Measurements from ENCODE around the gene CD101. TPM values are rescaled to one million over a fixed set of nuclear protein-coding genes. Genes with fewer than 3 reads are reported as not detected.
"Not testable (repeated sequence)": the region's sequence is repeated elsewhere in the genome, so short reads cannot be mapped to it uniquely, and the experiment has no call there.

The CD101 gene, protein sequence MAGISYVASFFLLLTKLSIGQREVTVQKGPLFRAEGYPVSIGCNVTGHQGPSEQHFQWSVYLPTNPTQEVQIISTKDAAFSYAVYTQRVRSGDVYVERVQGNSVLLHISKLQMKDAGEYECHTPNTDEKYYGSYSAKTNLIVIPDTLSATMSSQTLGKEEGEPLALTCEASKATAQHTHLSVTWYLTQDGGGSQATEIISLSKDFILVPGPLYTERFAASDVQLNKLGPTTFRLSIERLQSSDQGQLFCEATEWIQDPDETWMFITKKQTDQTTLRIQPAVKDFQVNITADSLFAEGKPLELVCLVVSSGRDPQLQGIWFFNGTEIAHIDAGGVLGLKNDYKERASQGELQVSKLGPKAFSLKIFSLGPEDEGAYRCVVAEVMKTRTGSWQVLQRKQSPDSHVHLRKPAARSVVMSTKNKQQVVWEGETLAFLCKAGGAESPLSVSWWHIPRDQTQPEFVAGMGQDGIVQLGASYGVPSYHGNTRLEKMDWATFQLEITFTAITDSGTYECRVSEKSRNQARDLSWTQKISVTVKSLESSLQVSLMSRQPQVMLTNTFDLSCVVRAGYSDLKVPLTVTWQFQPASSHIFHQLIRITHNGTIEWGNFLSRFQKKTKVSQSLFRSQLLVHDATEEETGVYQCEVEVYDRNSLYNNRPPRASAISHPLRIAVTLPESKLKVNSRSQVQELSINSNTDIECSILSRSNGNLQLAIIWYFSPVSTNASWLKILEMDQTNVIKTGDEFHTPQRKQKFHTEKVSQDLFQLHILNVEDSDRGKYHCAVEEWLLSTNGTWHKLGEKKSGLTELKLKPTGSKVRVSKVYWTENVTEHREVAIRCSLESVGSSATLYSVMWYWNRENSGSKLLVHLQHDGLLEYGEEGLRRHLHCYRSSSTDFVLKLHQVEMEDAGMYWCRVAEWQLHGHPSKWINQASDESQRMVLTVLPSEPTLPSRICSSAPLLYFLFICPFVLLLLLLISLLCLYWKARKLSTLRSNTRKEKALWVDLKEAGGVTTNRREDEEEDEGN
- total RNA-seq (2014; rRNA removed; shearing (Covaris generic)): 0.03 and 0.06 TPM in 2 replicates
- polyA plus RNA-seq (2015; cell fraction: cytosol; rRNA removed): 0.09 and 0.52 TPM in 2 replicates
- 0.87 and 1.1 TPM in 2 replicates for polyA plus RNA-seq (2015; cell fraction: nucleus; rRNA removed)

DNA sequence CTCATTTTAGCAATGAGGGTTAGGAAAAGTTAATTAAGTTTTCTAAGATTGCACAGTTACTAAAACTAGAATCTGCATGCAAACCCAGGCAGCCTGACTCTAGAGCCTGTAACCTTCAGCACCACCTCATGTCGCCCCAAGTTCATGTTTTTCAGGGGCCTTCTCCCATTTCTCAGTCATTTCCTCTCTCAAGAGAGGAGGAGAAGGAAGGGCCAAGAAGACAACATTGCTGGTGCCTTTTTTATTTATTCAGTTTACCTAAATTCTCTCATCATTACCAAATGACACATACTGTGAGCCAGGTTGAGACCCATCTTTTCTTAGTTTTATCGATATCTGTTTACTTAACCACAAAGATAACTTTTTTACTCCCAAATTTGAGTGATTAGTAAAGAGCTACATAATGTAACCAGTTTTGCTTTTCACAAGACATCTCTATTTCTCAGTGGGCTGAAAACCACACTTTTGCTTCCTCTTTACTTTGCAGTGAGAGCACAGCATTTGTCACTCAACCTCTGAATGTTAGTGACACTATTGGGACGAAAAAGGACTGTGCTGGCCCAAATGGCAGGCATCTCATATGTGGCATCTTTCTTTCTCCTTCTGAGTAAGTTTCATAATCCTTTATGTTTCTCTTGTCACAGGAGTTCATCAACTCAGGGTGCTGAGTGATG, at the start of gene CD101:
TSS of gene CD101 (plus strand) at position 507 of the 674 bp plus-strand sequence. CDS start at position 565, 58 bp downstream.
- DNase-seq (ENCODE audit: low read depth): no peak

DNA sequence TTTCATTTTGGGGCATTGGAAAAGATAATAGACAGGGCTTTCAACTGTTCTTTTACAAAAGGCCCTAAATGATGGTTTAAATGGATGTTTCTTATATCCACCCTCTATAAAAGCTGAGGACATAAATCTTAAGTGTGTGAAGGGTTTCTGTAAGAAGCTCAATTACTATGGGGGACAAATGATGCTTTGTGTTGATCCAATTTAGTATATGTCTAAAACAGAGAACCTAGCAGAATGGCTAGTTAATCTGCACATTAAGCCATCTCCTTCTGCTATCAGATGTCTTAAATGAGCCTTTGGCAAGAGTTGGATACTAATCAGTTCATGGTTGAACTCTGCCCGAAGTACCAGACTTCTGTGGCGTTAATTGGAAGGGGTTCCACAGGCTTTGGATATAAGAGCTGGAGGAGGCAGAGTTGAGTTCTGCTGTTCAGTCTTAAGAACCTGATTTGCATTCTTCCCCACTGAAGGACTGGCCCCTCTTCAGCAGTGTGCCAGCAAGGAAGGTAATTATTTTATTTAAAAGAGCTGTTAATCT, 48.8 kb upstream of the CD101 start:
- DNase-seq (ENCODE audit: low read depth): no peak

DNA sequence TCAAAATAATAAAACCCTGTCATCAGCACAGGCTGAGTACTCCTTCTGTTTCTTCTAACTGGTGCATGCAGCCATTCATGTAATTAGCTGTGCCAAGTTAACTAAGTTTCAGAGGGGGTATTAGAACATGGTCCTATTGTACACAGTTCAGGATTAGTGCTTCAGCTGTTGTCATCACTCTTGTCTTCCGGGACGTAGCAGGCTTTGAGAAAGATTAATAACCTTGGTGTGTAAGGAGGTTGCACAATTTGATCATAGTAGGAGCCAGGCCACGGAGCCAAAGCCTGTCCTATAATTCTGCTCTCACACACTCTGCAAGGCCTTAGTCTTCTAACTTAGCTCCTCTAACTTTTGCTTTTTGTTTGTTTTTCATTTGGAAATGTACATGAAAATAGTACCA, 47.1 kb upstream of the CD101 start:
- DNase-seq (ENCODE audit: low read depth): no peak

DNA sequence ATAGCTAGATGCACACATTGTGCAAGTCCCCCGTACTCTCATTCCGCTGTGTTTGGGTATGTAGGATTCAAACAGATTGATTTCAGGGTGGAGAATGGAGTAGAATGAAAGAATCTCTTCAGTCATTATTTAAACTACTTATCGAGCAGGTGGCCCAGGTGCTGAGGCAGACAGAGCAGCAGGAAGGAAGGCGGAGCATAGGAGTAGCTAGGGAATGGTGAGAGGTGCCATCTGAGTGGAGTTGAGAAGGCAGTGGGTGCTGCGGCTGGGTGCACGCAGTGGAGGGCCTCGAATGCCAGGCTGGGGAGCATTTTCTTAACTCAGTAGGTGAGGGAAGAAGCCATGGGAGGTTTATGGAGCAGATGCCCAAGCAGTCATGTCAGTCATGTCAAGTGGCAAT, 45.2 kb upstream of the CD101 start:
- no peak for DNase-seq (ENCODE audit: low read depth)

DNA sequence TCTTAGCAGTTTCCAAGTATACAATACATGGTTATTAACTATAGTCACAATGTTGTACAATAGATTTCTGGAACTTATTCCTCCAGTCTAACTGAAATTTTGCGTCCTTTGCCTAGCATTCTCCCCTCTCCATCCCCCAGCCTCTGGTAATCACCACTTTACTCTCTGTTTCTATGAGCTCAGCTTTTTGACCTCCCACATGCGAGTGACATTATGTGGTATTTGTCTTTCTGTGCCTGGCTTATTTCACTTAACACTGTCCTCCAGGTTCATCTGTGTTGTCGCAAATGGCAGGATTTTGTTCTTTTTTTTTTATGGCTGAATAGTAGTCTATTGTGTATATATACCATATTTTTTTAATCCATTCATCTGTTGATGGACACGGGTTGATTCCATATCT, 43.9 kb upstream of the CD101 start:
- DNase-seq (ENCODE audit: low read depth): no peak

DNA sequence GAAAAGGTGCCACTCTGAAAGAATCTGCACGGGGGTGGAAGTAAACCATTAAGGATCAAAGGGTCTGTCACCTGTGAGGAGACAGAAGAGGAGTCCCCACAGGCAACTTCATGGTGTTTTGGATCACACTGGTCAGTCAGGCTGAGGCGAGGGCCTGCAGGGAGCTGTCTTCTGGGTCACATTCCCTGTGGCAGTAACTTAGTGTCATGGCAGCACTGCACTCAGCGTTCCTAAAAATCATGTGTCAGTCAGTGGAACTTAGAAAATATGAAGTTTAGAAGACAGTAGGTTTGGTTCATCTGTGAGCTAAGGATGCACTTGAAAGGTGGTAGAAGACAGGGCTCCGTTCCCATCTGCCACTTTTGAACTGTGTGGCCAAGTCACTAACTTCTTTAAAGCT, 43.5 kb upstream of the CD101 start:
- no peak for DNase-seq (ENCODE audit: low read depth)

DNA sequence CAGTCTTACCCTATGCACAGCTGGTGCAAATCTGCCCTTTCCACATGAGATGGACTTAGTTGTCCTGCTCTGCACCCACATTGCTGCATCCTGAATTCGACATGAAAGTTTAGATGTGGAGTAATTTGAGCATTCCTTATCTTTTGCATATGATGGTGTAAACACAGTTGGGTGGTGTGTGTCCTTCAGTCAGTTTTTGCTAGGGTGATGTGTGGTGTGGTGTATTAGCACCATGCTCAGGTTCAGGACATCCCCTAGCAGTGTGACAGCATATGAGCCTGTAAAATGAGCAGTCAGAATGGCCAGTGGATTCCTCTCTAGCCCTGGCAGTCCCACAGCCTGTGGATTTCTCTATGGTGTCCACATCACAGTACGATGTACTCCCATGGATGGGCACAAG, 42.6 kb upstream of the CD101 start:
- DNase-seq (ENCODE audit: low read depth): no peak

DNA sequence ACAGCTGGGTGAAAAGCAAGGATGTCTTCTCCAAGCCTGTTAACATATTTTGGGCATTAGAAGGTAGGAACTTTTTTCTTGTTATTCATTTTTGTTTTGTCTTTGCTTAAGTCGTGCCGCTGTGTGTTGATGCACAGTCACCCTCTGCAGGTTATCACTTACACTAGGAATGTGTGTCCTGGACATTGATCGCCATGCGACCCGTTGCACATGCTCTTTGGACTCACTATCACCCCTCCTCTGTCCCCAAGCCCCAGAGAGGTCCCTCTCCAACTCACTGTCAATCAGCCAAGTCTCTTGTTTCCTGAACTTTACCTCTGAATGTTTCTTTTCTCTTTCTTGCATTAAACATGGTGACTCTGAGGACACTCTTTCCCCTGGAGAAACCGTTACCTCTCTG, 40.0 kb upstream of the CD101 start:
- no peak for DNase-seq (ENCODE audit: low read depth)

DNA sequence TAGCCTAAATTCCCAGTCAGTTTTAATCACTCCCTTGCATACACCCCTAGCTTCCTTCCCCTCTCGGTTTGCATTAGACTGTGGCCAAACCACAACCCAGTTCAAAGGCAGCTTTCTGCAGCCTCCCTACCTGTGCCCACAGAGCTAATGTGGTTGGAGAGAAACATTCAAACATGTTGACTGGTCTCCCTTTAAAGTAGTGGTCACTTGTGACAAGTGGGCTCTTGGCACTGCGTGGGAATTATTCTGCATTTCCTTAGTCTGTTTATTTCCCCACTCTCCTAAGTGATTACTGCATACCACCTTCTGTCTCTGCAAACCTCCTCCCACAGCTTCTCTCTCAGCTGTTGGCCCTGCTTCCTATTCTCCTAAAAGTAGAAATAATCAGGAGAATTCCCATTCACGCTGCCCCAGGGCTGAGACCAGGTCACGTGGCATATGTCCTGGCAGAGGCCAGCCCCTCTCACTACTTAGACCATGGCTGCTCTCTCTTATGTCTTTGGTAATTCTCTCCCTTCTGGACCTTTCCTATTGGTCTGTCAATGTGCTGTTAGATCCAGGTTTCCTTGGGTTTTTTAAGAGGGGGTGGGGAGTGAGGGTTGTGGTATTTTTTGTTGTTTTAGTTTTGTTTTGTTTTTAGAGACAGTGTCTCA, 38.4 kb upstream of the CD101 start:
- DNase-seq (ENCODE audit: low read depth): no peak

DNA sequence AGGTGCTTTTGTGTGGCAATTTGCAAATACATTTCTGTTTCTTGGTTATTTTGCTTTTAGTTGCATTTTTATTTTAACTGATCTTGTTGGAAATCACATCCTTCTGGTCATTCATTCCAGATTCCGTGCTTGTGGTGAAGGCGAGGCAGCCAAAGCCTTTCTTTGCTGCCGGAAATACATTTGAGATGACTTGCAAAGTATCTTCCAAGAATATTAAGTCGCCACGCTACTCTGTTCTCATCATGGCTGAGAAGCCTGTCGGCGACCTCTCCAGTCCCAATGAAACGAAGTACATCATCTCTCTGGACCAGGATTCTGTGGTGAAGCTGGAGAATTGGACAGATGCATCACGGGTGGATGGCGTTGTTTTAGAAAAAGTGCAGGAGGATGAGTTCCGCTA, 34.8 kb upstream of the CD101 start:
- DNase-seq (ENCODE audit: low read depth): no peak

DNA sequence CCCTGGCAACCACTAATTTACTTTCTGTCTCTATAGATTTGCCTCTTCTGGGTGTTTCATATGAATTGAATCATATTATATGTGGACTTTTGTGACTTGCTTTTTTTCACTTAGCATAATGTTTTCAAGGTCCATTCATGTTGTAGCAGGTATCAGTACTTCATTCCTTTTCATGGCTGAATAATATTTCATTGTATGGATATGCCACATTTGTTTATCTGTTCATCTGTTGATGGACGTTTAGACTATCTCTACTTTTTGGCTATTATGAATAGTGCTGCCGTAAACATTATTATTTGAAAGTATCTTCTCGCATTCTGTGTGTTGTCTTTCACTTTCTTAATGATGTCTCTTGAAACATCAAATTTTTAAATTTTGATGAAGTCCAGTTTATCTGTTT, 32.8 kb upstream of the CD101 start:
- no peak for DNase-seq (ENCODE audit: low read depth)

DNA sequence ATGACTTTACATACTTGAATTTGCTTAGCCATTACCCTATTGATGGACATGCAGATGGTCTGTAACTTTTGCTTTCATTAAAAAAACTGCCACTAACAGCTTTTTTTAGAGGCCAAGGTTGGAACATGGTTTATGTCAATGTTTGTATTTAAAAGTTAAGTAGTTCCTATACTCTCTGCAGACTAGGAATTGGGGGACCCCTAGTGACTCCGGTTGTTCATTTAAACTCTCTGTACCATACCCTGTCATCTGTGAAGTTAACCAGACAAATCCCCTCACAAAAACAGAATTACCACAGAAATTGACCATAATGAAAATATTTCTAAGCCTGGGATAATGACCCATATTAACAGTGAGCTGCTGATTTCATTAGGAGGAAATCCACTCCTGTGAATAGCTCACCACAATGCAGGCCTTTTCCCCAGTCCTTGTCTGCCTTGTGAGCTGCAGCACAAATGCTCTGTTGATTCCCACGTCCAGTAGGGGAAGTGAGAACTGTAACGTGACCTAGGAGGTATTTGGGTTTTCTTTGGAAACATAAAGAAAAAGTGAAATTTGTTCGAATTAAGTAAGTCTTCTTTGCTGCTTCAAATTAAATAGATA, 30.2 kb upstream of the CD101 start:
- no peak for DNase-seq (ENCODE audit: low read depth)

DNA sequence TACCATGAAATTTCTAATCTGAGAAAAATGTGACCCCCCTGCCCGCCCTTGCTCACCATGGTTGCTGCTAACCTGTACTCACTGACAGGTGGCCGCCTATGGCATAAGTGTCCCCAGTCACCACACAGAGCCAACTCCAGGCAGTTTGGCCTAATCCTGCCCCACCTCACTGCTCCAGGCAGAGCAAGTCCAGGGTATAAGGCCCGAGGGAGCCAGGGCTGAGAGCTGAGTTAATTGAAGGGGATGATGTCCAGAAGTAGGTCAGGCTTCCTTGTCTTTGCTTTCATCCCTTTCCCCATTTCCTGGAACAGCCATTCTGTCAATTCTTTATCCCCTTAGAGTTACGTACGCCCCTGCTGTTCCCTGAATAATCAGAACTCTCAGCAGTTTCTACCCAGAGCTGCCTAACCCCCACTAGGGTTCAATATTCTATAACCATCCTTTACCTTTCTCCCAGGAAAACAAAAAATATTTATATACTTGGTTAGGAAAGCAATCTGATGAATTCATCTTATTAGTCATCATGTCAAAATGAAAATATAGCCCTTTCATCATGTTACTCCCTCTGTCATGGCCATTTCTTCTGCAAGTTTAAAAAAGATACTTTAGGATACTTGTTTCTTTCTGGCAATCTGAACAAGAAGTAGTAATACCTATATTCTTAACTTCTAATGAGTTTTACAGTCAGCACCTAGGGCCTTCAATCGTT, 29.4 kb upstream of the CD101 start:
- no peak for DNase-seq (ENCODE audit: low read depth)

DNA sequence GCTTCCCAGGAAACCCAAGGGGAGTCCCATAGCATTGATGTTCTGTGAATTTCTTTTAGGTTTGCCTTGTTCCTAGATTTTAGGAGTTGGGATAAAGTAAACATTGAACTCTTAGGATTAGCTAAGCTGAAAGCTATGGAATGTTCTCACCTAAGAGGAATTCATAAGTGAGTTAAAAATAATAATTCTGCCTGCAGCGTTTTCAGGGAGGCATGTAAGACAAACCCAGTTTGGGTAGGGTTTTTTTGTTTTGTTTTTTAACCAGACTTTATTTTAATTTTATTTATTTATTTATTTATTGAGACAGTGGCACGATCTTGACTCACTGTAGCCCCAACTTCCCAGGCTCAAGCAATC, 28.9 kb upstream of the CD101 start:
- DNase-seq (ENCODE audit: low read depth): no peak

DNA sequence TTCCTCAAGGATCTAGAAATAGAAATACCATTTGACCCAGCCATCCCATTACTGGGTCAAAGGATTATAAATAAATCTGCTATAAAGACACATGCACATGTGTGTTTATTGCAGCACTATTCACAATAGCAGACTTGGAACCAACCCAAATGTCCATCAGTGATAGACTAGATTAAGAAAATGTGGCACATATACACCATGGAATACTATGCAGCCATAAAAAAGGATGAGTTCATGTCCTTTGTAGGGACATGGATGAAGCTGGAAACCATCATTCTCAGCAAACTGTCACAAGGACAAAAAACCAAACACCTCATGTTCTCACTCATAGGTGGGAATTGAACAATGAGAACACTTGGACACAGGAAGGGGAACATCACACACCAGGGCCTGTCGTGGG, 21.3 kb upstream of the CD101 start:
- not testable (repeated sequence) for DNase-seq (ENCODE audit: low read depth)

DNA sequence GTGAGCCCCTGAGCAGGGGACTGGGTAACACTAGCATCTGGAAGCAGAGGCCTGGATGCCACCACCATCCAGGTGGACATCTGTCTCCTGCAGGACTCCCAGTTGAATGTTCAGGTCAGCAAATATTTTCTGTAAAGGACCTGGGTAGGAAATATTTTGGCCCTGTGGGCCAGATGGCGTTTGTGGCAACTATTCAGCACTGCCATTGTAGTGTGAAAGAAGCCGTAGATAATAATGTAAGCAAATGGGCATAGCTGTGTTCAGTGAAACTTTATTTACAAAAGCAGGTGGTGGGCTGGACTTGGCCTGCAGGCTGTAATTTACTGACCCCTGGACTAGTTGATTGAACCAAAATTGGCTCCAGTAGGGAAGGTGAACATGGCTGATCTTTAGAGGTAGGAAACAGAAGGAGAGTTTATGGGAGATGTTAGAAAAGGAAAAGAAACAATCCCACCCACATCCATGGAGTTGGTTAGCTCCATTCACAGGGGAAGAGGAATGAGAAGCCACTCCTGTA, 20.0 kb upstream of the CD101 start:
- no peak for DNase-seq (ENCODE audit: low read depth)

DNA sequence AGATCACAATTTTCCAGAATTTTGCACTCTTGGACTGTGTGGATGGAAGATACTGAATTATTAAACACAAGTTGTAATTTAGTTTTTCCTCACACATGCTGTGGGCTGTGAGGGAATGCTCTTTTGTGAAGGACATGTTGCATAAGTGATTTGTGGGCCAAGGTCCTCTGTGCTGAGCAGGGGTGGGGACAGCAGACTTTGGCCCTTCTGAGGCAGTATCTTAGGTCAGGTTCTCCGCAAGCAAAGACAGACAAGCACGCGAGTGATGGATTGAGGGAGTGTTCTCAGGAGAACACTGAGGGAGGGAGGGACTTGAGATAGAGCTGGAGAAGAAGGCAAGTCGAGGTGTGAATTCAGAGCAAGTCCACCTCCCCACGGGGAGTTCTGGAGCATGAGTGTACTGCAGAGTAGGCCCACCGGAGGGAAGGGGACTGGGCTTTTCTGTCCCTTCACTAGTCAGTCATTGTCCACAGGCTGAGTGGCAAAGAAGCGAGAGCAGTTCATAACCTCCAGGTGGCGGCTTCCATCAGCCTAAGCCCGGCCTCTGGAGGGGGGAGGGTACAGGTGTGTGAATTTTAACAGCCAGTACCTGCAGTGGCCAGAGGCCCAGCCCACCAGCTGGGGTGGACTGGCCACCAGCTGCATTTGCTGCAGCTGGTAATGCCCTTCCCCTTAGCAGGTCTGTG, 19.1 kb upstream of the CD101 start:
- no peak for DNase-seq (ENCODE audit: low read depth)

DNA sequence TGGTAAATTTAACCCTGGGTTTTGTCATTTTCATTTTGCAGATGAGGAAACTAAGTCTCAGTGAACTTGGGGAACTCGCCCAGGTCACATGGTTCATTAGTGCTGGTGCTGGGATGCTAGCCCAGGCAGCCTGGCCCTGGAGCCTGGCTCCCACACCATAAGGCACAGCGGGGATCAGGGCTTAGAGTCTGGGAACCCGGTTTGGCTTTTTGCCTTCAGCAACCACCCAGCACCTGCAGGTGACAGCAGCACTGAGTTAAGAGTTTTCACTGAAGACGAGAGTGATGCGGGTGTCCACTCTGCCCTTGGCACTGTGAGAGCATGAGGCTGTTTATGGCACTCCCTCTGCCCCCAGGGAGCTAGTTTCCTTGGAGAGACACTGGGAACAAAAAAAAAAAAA, 18.4 kb upstream of the CD101 start:
- no peak for DNase-seq (ENCODE audit: low read depth)

DNA sequence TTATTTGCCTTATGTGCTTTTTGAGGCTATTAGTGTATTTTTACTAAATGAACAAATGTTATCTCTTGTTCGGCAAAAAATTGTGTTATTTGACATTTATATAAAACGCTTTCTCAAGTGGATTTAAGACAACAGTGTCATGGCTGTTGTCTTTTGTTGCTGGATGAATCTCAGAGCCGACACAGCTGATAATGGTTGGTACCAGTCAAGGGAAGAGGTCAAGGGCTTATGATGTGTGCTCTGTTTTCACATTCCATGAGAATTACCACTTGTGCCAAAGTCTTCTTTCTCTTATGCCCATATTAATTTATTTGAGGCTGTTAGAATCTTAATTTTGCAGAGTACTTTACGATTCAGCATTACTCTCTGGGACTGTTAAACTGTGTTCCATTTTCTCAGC, 17.9 kb upstream of the CD101 start:
- no peak for DNase-seq (ENCODE audit: low read depth)
